Activated naive CD8-positive, alpha-beta T cell treated with anti-CD3 and anti-CD28 coated beads, Interleukin-2, amount 10 ng/mL, durations not matched to agents 7 days and 5 days (primary cell): ENCODE data around the gene PIANP. TPM values are rescaled to one million over a fixed set of nuclear protein-coding genes. Genes with fewer than 3 reads are reported as not detected.

Experiments
- ATAC-seq: fragments of 150-1000 bp; cut with Tn5 transposase; one replicate; pipeline ENCODE4 v1.10.0; 2021; ENCODE audit warnings: low read depth, moderate library complexity
- POLR2A ChIA-PET: fragments of 350-600 bp; sonication (Branson Sonifier 250); formaldehyde crosslinking; loops from one replicate; lab custom pipeline; 2021; ENCODE audit warnings: antibody characterized with exemption; lab: Charles Lee
- DNase-seq: peaks from one replicate; pipeline ENCODE4 v3.0.0; 2021
- H3K27ac Mint-ChIP-seq: one replicate; pipeline ENCODE4 v1.8.0; 2022; ENCODE audit warnings: mild to moderate bottlenecking, mixed read lengths
- H3K27me3 Mint-ChIP-seq: one replicate; pipeline ENCODE4 v1.8.0; 2022; ENCODE audit warnings: mild to moderate bottlenecking, moderate library complexity, mixed read lengths
- H3K36me3 Mint-ChIP-seq: one replicate; pipeline ENCODE4 v1.8.0; 2021; ENCODE audit warnings: mild to moderate bottlenecking, mixed read lengths
- H3K4me1 Mint-ChIP-seq: one replicate; pipeline ENCODE4 v1.8.0; 2021; ENCODE audit warnings: mixed read lengths
- H3K4me3 Mint-ChIP-seq: one replicate; pipeline ENCODE4 v1.8.0; 2022; ENCODE audit warnings: mild to moderate bottlenecking, moderate library complexity, mixed read lengths
- H3K9me3 Mint-ChIP-seq: one replicate; pipeline ENCODE4 v1.8.0; 2021; ENCODE audit warnings: mixed read lengths
- total RNA-seq, 2 experiments: library from RNA; stranded (reverse); gene quantifications; one replicate each; pipeline ENCODE4 v1.2.3, GENCODE V29; 2021

The PIANP gene
- total RNA-seq, 2 experiments from 2014 or later = 0.75 to 1.1 TPM

- Mint-ChIP-seq H3K27me3 (peaks cover 64% of the 10 kb centered on the region), H3K9me3 (no peaks in the 10 kb centered on the region), H3K4me1 (peaks cover 27% of the 10 kb centered on the region), H3K36me3 (no peaks in the 10 kb centered on the region), H3K27ac (peak overlapping the region; percentile 40), H3K4me3 (peak overlapping the region; percentile 67)
- no peak for ATAC-seq
- no peak for DNase-seq
- POLR2A ChIA-PET = interaction anchor here (0.6 to 2.3 kb wide), 3 partner anchors 10 to 71 kb away, joined by 5 to 14 read pairs (median 8); partner anchors contain the start of gene ZNF384
Observed at GRCh38 chr12:6699259-6699988, 1.2 kb downstream of the PIANP start.

DNA sequence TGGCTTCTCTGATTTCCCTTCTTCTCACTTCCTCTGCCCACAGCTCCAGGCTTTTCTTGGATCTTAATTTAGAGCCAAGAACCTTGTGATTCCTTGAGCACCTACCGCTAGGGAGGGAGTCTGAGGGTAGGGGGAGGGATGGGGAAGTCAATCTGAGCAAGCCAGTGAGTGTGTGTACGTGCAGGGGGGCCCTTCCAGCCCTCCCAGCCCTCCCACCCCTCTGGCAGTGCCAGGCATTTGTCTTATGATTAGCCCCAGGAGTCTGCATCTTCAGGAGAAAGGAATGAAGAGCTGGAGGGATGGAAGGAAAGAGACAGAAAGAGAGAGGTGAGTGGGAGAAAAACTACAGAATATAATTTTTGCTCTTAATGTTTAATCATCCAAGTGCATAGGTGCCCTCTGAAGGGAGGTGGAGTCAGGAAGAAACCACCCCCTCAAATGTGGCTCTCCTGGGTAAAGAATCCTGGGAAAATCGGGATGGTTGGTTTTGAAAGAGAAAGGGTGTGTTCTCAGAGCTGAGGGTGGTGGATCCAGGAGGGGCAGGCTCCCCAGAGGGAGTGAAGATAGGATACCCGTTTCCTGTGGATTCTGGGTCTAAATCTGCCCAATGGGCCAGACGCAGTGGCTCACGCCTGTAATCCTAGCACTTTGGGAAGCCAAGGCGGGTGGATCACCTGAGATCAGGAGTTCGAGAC, 2.1 kb downstream of the PIANP start:
- ATAC-seq (no peak), DNase-seq (peak; percentile 11)
- POLR2A ChIA-PET = interaction anchor here (2.3 kb wide), 1 partner anchor 10 kb away, joined by 14 read pairs; the partner anchor contains the start of gene ZNF384
- H3K9me3 Mint-ChIP-seq = no peaks in the 10 kb centered on the region
- no peak overlapping the region for H3K27ac Mint-ChIP-seq
- H3K27me3 Mint-ChIP-seq = peaks cover 56% of the 10 kb centered on the region
- peaks cover 27% of the 10 kb centered on the region for H3K4me1 Mint-ChIP-seq
- H3K4me3 Mint-ChIP-seq = no peak overlapping the region
- H3K36me3 Mint-ChIP-seq = no peaks in the 10 kb centered on the region

- peaks cover 25% of the 10 kb centered on the region for H3K4me1 Mint-ChIP-seq
- POLR2A ChIA-PET = no interaction called here
- H3K4me3 Mint-ChIP-seq = no peak overlapping the region
- peaks cover 48% of the 10 kb centered on the region for H3K27me3 Mint-ChIP-seq
- no peaks in the 10 kb centered on the region for H3K9me3 Mint-ChIP-seq
- no peak for ATAC-seq
- no peaks in the 10 kb centered on the region for H3K36me3 Mint-ChIP-seq
- H3K27ac Mint-ChIP-seq = no peak overlapping the region
- no peak for DNase-seq
Observed at GRCh38 chr12:6697584-6698351, 2.8 kb downstream of the PIANP start.

DNA sequence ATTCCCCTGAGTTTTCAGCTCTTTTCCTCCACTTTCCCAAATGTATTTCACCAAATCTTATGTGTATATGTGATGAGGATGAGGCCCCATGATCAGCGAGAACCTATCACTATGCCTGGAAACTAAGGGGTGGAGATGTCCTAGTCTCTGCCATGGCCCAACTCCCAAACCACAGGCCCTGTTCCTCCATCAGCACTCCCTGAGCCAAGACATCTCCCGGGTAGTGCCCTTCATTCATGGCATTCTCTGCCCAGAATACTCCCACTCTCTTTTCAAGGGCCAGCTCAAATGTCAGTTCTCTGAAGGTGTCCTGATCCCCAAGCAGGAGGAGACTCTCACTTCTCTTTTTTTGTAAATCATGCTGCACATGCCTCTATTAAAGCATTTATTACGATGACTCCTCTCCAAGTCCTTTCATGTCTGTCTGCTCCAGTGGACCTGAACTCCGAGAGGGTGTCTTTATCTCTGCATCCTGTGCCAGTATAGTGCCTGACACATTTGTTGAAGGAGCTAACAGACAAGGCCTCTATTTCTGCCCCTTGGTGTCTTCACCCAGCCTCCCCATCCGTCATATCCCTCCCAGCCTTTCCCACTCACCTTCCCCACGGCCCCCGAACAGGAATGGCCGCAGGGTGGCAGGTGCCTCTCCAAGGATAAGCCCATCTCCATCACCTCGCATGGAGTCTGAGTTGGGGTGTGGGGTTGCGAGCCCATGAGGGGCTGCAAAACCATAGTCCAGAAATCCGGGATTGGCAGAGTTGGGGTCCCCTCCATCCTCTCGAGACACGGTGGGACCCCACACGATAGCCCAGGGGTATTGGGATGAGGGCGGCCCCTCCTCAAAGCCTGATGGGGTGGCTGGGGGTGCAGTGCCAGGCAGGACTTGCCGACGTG, 3.7 kb downstream of the PIANP start:
- ATAC-seq (no peak), DNase-seq (no peak)
- Mint-ChIP-seq H3K4me3 (no peak overlapping the region), H3K27me3 (peaks cover 41% of the 10 kb centered on the region), H3K9me3 (no peaks in the 10 kb centered on the region), H3K36me3 (no peaks in the 10 kb centered on the region), H3K27ac (no peak overlapping the region), H3K4me1 (peaks cover 25% of the 10 kb centered on the region)
- POLR2A ChIA-PET = no interaction called here

DNA sequence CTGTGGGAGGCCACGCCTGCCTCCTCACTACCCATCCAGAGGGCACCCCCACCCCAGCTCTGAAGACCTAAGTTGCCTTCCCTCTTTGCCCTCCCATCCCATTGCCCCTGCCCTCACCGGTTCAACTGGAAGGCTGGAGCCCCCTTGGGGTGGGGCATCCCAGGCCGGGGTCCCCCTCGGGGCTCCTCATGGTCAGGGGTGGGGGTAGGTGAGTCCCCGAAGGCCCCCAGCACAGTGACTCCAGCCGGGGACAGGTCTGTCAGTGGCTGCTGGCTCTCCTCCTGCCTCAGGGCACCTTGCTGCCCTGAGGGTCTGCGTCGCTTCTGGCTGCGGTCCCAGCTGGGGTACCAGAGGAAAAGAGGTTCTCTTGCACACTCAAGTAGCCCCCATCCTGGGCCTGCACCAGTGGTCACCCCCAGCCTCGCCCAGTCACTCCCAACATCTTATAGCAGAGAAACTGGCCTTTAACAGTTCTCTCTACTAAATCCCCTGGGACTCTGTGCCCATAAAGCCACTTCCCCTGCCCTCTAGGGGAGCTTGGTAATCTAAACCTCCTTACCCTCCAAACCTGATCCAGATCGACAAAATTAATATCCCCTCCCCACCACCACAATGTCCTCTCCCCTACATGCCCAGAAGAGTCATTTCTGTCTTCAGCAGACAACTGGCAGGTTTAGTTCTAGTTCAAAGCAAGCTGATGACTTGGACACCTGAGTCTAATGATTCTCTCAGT, 5.1 kb downstream of the PIANP start:
- H3K27ac Mint-ChIP-seq = no peak overlapping the region
- POLR2A ChIA-PET = no interaction called here
- H3K4me3 Mint-ChIP-seq = no peak overlapping the region
- peaks cover 16% of the 10 kb centered on the region for H3K4me1 Mint-ChIP-seq
- ATAC-seq = no peak
- H3K36me3 Mint-ChIP-seq = no peaks in the 10 kb centered on the region
- no peaks in the 10 kb centered on the region for H3K9me3 Mint-ChIP-seq
- peaks cover 28% of the 10 kb centered on the region for H3K27me3 Mint-ChIP-seq
- DNase-seq = no peak

GRCh38 chr12:6694701-6695100, 5.9 kb downstream of the PIANP start:
- POLR2A ChIA-PET = interaction anchor here (0.6 kb wide), 1 partner anchor 61 kb away, joined by 4 read pairs; no protein-coding TSS in a partner anchor
- Mint-ChIP-seq H3K4me1 (peaks cover 20% of the 10 kb centered on the region), H3K4me3 (no peak overlapping the region), H3K36me3 (no peaks in the 10 kb centered on the region), H3K27me3 (peaks cover 22% of the 10 kb centered on the region), H3K27ac (no peak overlapping the region), H3K9me3 (no peaks in the 10 kb centered on the region)
- ATAC-seq (no peak), DNase-seq (no peak)

- ATAC-seq (no peak), DNase-seq (no peak)
- peaks cover 14% of the 10 kb centered on the region for H3K27me3 Mint-ChIP-seq
- H3K4me1 Mint-ChIP-seq = peaks cover 16% of the 10 kb centered on the region
- H3K27ac Mint-ChIP-seq = no peak overlapping the region
- POLR2A ChIA-PET = interaction anchor here (0.6 kb wide), 1 partner anchor 61 kb away, joined by 4 read pairs; no protein-coding TSS in a partner anchor
- H3K36me3 Mint-ChIP-seq = no peaks in the 10 kb centered on the region
- no peak overlapping the region for H3K4me3 Mint-ChIP-seq
- no peaks in the 10 kb centered on the region for H3K9me3 Mint-ChIP-seq
Observed at GRCh38 chr12:6693832-6694355, 6.7 kb downstream of the PIANP start.

DNA sequence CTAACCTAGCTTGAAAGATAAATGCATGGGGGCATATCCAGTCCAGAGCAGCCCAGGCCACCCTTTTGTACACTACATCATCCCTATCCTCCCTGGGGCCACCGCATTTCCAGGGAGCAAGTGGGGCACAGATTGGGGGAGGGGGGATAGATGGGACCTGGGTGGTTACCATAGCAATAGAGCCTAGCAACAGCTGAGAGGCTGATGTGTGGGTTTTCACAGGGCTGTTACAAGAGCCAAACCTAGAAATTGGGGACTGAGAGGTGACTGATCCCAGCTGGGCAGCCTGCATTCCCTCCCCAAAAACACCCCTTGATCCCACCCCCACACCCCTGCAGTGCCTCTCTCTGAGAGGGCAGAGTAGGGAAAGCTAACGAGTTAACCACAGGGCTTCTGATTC, 7.7 kb downstream of the PIANP start:
- H3K27me3 Mint-ChIP-seq = peaks cover 4% of the 10 kb centered on the region
- POLR2A ChIA-PET = interaction anchor here (0.5 to 1.5 kb wide), 4 partner anchors 21 to 125 kb away, joined by 3 to 7 read pairs (median 4); partner anchors contain the start of genes COPS7A and NOP2
- no peak for ATAC-seq
- H3K4me1 Mint-ChIP-seq = peaks cover 13% of the 10 kb centered on the region
- no peak overlapping the region for H3K4me3 Mint-ChIP-seq
- H3K36me3 Mint-ChIP-seq = peaks cover 4% of the 10 kb centered on the region
- H3K9me3 Mint-ChIP-seq = no peaks in the 10 kb centered on the region
- DNase-seq = no peak
- H3K27ac Mint-ChIP-seq = no peak overlapping the region

DNA sequence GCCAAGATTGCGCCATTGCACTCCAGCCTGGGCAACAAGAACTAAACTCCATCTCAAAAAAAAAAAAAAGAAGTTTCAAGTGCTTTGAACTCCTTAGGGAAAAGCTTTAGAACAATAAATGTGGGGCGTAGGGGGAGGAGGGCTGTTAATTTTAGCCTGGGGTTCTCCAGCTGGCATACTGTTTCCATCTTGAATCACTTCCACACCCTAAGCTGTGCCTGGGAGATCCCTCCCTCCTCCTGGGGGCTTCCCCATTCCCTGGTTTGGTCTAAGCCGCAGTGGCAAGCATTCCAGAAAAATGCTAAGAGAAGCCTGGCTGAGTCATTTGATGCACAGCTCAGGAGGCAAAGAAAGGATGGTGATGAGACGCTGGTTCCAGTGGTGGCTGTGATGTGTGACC, 9.1 kb downstream of the PIANP start:
- DNase-seq (no peak), ATAC-seq (no peak)
- Mint-ChIP-seq H3K9me3 (no peaks in the 10 kb centered on the region), H3K4me3 (no peak overlapping the region), H3K4me1 (peaks cover 26% of the 10 kb centered on the region), H3K36me3 (peaks cover 11% of the 10 kb centered on the region), H3K27ac (no peak overlapping the region), H3K27me3 (no peaks in the 10 kb centered on the region)
- POLR2A ChIA-PET = interaction anchor here (0.6 to 1.2 kb wide), 3 partner anchors 80 to 157 kb away, joined by 3 read pairs; partner anchors contain the start of gene GAPDH

GRCh38 chr12:6688999-6689882, 11.4 kb downstream of the PIANP start, which contains the start of gene ZNF384:
Gene ZNF384, minus strand, starts transcription at chr12:6689375. Its CDS starts 9,855 bp downstream, at chr12:6679520.
- Mint-ChIP-seq H3K9me3 (no peaks in the 10 kb centered on the region), H3K4me3 (peak within 1 kb of the TSS; percentile 90), H3K27ac (peak within 1 kb of the TSS; percentile 95), H3K36me3 (peaks cover 22% of the 10 kb centered on the region), H3K27me3 (no peaks in the 10 kb centered on the region), H3K4me1 (peaks cover 37% of the 10 kb centered on the region)
- POLR2A ChIA-PET = interaction anchor here (0.6 to 2.3 kb wide), 44 partner anchors 10 to 314 kb away, joined by 3 to 71 read pairs (median 5); partner anchors contain the start of genes CD27, CDCA3, COPS7A and GAPDH
- DNase-seq (peak; percentile 88), ATAC-seq (peak; percentile 81)
